ENCODE data around the gene DCUN1D5.

Gene DCUN1D5

DNA sequence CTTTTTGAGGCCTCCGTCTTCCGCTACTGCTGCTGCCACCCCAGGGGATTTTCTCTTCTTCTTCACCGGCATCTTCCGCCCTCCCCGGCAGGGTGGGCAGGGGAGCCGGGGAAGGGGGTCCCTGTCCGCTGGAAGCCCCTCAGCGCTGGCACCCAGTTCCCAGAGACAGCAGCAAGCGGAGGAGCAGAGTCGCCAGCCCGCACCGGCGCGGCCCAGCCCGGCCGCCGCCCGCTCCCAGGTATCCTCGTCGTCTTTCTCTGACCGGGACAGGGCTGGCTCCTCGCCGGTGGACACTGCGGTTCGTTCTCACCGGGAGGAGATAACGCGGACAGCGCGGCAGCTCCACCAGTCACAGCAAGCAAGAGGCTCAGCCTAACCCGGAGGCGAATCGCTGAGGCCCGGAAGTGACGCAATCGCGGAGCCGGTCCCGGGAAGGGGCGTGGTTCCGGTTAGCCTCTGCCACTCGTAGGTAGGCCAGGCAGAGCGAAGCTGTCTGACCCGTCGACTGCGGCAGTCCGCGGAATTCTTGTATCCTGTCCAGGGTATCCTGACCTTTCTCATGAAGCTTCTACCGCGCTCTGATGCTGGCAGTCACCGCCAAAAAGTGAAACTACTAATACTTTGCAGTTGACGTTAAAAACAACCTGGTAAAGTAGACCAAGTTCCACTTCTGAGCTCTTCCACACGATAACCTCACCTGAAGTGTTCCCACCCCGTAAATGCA, at the start of gene DCUN1D5:
Gene DCUN1D5 (minus strand): TSS at position 360 of the 724 bp plus-strand sequence. CDS start 288 bp downstream, at position 72.
- peak; percentile 76 for DNase-seq (ENCODE audit: low read depth, low spot score)

DNA sequence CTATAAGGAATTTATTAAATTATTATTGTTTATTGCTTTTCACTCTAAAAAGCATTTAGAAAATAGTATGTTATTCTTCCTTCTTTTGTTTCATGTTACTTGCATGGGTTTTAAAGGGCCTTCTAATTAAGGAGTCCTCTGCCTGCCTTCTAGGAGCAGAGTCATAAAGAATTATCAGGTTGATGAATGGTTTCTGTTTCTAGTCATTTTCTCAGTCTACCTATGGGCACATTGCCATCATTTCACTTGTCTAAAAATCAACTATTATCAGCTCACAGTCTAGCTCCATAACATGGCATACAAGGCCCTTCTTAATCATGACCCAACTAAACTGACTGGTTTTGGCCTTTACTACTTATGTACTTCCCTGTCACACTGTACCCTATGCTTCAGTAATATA, 33.5 kb upstream of the DCUN1D5 start:
- no peak for DNase-seq (ENCODE audit: low read depth, low spot score)

DNA sequence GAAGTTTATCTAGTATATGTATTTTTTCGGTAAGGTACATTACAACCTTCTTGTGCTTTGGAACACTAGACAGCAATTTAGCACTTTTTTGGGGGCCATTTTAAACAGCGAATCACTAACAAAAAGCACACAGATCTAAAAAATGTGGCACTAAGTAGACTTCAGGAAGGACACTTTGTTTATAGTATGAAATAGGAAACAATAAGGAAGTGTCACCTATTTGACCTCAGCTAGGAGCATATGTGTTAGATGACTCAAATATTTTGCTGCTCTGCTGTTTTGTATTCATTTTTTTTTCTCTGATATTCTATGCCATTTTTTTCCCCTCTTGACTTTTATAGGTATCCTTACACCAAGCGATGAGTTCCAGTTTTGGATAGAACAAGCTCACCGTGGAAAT, 22.9 kb upstream of the DCUN1D5 start:
- no peak for DNase-seq (ENCODE audit: low read depth, low spot score)

DNA sequence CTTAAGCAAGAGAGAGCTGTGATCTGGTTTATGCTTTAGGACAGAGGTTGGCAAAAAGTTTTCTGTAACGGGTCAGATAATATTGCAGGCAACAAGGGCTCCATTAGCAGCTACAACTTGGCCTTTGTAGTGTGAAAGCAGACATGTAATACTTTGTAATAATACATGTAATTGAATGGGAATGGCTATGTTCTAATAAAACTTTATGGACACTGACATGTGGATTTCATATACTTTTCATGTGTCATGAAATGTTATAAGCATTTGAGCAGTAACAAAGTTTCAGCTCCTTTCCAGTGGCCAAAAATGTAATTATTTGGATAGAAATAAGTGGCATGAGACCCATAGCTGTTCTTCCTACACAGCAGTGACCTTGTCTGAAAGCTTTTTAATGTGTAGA, 20.4 kb upstream of the DCUN1D5 start:
- no peak for DNase-seq (ENCODE audit: low read depth, low spot score)

DNA sequence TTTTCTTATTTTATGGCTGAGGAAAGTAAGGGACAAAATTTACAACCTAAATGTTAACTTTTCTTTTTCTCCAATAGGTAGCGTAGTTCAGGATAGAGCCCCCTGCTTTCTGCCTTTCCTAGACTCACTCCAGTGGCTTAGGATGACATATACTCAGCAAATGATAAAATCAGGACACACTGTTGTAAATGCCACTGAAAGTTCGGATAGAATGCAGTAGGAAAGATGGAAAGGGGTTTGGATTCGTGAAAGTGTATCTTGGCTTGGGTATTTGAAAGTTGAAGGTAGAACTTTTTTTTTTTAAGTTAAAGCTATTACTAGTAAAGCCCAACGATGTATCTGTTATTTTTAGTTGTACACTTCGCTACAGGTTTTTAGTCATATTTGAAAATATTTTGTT, 19.4 kb upstream of the DCUN1D5 start:
- DNase-seq (ENCODE audit: low read depth, low spot score): no peak

DNA sequence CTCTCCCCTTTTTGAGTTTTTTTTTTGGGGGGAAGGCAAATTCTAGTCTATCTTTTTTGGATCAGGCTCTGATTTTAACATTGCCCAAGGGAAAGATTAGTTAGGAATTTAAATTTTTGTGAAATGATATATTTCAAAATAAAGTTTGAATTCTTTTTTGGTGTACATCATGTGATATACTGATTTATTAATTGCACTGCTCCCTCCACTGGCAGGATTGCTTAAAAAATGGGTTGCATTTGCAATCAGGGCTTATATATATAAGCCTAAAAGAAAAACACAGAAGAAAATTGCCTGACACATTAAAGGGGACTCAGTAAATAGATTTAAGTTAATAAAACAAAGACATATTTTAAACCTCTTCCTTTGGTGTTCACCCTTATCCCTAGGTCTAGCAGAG, 18.4 kb upstream of the DCUN1D5 start:
- DNase-seq (ENCODE audit: low read depth, low spot score): no peak

DNA sequence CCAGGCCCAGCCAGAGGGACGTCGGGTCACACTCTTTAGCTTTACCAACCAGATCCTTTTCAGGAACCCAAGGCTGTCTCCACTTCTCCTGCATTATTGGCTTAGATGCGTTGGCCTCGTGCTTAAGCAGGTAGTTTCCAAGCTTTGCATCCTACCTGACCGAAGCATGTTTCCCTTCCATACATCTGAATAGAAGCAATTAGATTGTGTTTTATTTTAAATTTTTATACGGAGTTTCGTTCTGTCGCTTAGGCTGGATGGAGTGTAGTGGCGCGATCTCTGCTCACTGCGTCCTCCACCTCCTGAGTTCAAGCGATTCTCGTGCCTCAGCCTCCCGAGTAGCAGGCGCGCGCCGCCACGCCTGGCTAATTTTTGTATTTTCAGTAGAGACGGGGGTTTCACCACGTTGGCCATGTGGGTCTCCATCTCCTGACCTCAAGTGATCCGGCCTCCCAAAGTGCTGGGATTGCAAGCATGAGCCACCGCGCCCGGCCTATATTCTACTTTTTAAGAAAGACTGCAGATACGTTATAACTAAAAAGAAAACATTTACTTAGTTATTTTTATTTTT, 17.9 kb upstream of the DCUN1D5 start:
- DNase-seq (ENCODE audit: low read depth, low spot score): no peak

DNA sequence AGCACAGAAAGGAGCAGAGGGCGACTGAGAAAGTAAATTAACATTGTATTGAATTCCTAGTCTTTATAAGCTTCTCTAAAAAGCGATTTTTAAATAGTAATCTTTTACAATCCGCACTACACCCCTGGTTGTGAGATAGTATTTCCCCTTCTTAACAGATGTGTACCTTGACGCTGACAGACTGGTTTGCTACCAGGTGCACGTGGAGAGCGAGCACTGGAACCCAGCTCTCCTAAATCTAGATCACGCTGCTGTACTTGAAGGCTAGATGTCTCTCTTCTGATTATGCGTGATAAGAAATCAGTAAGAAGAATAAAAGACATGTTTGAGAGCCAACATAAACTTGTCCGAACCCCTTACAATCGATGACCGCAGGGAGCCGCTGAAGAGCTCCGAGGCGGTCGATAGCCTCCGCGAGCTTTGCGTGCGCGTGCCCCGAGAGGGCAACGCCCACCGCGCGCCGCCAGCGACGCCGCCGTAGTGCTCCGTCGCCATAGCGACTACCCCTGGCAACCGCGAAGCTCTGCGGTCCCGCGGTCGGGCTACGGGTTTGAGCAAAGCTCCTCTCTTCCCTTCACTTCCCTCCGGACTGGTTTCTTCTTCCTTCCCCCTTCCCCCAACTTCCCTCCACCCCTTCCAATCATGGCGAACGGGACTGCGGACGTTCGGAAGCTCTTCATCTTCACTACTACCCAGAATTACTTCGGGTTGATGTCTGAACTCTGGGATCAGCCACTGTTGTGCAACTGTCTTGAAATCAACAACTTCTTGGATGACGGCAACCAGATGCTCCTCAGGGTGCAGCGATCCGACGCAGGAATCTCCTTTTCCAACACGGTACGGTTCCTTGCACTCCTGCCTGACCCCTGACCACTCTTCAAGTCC, 17.2 kb upstream of the DCUN1D5 start, which contains the start of gene DYNC2H1:
Gene DYNC2H1 (plus strand): TSS at position 494 of the 885 bp plus-strand sequence. CDS start 149 bp downstream, at position 643.
- DNase-seq (ENCODE audit: low read depth, low spot score): peak; percentile 84

DNA sequence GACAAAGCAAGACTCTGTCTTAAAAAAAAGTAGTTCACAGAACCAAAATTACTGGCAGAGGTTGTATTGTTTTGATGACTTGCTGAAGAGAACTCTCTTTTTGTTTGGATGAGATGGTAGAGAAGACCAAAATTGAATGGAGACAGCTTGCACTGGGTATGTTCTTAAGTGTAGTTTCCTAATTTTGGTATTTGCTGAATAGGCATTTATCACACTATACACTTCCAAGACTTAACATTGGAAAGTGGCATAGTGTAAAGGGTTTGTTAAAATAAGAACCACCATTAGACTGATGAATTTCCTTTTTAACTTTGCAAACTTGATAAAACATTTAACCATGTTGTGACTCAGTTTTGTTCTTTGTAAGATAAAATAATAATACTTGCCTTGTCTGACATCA, 5.3 kb upstream of the DCUN1D5 start:
- no peak for DNase-seq (ENCODE audit: low read depth, low spot score)

DNA sequence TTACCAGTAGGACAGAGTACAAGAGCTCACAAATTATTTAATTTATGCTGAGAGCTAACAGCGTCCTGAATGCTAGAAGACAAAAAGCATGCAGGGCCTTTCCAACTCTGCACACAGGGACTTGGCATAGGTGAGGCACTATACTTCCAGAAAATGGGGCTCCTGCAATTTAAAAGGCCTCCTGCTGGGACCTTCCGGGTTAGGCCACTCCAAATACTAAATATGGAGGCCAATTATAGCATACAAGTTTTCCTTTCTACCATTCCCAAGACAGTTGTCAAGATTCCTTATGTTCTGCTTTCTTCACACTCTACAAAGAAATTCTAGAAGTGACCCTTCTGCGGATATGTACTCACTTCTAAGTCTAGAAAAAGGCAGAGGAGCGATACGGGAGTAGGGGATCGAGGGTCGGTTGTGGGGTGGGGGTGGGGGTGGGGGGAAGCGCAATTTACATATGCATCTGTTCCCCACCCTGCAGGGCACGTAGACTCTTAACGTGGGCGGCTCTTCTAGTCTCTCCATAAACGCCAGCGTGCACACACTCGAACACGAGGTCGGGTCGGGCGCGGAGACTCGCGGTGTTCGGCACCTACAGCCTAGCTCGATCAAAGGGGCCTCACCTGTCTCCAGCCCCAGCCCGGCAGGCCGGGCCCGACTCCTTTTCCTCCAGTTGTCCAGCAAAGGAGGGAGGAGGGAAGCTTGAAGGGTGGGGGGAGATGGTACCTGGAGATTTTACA, 728 bp downstream of the DCUN1D5 start:
- no peak for DNase-seq (ENCODE audit: low read depth, low spot score)

DNA sequence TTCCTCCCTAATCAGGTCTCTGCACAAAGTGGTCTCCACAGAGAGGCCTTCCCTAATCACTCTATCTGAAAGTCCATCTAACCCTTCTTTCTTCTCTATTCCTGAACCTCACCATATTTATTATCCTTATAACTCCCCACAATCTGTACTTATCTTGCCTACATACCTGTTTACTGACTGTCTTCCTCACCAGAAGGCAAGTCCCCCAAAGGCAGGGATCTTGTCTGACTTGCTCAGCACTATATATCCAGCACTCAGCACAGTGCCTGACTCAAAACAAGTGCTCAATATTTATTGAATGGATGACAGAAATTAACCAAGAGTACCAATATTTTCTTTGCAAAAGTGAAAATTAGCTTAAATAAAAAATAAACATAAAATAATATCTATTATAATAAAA, 5.5 kb downstream of the DCUN1D5 start:
- no peak for DNase-seq (ENCODE audit: low read depth, low spot score)

DNA sequence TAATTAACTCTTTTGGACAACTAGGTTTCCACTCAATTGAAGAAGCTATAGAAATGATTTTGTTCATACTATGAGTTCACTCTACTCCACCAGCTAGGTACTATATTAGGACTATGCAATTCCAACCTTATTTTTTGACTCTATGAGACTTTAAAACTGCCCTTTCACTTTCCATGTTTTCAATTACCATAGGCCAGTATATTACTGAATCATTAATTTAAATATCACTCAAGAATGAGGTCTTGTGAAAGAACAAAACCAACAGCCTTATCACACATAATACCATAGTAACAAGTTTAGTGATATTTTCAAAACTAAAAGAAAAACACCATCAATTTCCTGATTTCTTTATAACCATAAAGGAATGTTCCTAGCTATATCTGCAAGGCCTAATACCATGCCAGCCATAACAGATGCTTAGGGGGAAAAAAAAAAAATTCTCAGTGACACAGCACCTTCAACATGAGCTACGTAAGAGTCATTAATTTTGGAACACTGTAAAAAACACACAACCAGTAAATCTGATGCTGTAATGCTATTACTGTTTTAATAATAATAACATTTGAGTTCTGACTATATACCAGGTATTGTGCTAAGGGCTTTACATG, 6.1 kb downstream of the DCUN1D5 start:
- DNase-seq (ENCODE audit: low read depth, low spot score): no peak

DNA sequence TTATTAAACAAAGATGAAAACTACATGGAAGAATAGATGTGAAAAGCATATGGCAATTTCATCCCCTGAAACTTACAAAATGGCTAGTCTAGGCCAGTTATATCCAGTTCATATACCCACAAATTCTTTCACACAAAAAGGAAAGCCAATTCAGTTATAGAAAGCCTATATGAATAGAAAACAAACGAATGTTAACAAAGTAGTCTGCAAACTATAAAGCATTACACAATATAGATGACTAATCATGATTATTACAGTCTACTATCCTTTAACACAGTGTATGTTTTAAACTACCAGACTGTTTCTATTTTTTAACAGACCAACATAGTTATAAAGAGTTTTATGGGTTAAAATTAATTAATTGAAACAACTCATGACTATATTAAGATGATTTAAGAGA, 12.1 kb downstream of the DCUN1D5 start:
- no peak for DNase-seq (ENCODE audit: low read depth, low spot score)

DNA sequence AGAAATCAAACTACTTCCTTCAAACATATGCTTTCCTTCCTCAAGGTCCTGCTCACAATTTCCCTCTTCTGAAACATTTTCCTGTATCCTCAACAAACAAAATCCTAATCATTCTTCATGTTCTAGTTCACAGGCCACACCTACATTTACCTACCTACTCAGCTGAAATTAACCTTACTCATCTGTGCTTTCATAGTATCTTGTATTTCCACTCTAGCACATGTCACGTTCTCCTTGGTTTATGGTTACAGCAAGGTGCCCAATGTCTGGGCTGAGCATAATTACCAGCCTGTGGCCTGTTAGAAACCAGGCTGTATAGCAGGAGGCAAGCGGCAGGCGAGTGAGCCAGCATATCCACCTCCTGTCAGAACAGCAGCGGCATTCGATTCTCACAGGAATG, 13.2 kb downstream of the DCUN1D5 start:
- no peak for DNase-seq (ENCODE audit: low read depth, low spot score)

DNA sequence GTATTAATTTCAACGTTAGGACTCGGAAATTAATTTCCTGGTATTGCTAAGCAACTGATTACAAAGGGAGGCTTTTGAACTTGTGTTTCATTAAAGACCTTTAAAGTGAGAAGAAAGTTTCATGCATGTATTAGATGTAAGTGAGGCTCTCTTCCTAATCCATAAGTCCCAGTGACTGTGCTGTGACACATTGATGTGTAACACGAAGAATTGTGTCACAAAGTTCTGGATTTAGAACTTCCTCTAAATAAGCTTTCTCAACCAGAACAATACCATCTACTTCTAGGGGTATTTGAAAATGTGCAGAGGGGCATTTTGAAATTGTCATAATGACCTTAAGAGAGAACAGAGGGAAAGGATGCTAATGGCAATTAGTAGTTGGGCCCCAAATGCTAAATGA, 14.4 kb downstream of the DCUN1D5 start:
- DNase-seq (ENCODE audit: low read depth, low spot score): no peak

DNA sequence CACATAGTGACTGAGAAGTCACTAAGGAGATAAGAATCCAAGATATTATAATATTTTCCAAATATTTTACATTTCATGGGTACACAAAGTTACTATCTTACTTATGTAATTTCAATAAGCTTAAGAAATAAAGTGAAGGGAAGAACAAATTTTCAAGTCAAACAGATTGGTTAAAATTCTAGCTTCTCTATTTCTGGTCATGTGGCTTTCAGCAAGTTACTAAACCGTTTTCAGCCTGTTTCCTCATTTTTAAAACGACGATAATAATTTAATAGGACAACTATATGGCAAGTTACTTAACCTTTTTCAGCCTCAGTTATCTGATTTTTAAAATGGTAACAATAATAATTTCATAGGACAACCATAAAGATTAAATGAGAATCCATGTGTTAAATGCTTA, 15.6 kb downstream of the DCUN1D5 start:
- no peak for DNase-seq (ENCODE audit: low read depth, low spot score)

DNA sequence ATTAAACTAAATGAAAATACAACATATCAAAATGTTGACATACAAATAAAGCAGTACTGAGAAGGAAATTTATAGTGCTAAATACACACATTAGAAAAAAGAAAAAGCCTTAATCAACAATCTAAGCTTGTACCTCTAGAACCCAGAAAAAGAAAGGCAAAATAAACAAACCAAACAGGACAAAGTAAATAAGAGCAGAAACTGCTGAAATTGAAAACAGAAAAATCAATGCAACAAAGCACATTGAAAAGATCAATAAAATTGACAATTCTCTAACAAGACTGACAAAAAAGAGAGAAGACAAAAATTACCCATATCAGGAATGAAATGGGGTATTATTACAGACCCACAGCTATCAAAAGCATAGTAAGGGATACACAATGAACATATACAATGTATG, 21.0 kb downstream of the DCUN1D5 start:
- no peak for DNase-seq (ENCODE audit: low read depth, low spot score)

DNA sequence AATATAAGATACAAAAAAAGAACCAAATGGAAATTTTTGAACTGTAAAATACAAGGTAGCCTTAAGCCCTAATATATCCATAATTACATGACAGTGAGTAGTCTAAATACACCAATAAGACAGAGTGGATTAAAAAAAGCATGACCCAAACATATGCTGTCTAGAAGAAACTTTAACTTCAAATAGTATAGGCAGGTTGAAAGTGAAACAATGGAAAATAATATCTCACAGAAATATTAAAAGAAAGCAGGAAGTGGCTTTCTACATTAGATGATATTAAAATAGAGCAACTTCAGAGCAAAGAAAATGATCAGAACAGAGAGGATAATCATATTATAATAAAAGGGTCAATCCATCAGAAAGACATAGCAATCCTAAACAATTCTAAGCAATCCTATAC, 21.8 kb downstream of the DCUN1D5 start:
- no peak for DNase-seq (ENCODE audit: low read depth, low spot score)

DNA sequence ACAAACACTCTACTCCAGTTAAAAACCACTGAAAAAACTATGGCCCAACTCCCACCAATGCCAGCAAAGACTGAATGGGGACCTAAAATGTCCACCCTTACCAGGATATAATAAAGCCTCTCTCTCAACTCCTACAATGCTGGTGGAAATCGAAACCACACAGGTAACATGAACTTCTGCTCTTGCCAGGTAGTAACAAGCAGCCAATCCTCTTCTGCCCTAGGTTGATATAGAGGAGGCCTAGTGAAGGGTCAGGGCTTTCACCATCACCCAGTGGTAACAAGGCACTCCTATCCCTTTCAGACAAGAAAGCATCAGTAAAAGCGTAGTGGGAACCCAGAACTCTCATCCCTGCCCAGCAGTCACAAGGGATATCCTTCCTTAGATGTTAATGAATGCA, 22.6 kb downstream of the DCUN1D5 start:
- no peak for DNase-seq (ENCODE audit: low read depth, low spot score)

DNA sequence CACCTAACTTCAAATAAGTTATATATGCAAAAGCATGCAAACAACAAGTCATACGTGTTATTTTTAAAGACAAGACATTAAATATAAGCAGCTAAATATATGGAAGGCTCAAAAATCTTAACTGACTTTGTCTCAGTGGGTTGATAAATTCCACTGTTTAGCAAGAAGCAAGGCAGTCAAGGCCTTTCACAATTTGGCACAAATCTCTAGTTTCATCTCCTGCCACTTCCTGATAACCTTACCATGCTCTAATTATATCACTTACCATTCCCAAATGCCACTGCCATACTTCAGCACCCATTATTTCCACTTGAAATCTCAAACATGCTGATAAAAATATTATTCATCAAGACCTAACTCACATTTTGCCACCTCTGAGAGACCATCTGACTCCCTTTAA, 24.8 kb downstream of the DCUN1D5 start:
- no peak for DNase-seq (ENCODE audit: low read depth, low spot score)

DNA sequence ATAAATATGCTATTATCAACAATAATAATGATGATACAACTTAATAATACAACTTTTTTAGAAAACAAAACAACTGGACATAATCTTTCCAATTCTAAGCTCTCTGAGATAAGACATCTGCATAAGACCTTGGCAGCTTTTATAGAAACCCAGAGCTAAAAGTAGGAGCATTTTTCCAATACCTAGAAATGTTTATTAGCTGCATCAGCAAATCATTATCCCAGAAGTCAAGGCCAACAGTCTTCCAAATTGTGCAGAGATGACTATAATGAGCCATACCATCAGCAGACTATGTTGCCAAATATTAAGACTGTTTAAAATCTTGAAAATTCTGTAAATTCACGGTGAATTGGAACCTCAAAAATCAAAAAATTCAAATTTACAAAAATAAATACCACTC, 30.3 kb downstream of the DCUN1D5 start:
- no peak for DNase-seq (ENCODE audit: low read depth, low spot score)

Measured in iPS DF 19.7 (cell line).